ENCODE measurements around the gene AACS.

DNA sequence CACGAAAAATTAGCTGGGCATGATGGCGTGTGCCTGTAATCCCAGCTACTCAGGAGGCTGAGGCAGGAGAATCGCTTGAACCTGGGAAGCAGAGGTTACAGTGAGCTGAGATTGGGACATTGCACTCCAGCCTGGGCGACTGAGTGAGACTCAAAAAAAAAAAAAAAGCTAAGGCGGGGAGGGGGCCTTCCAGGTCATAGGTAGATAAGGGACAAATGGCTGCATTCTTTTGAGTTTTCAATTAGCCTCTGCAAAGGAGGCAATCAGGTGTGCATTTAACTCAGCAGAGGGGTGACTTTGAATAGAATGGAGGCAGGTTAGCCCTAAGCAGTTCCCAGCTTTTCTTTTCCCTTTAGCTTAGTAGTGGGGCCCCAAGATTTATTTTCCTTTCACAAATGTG lies 743 bp upstream of the AACS start:
- no peak for TF ChIP-seq POLR2A (IDR thresholded peaks at IDR 0.05)
- TF ChIP-seq, protein P1, sequence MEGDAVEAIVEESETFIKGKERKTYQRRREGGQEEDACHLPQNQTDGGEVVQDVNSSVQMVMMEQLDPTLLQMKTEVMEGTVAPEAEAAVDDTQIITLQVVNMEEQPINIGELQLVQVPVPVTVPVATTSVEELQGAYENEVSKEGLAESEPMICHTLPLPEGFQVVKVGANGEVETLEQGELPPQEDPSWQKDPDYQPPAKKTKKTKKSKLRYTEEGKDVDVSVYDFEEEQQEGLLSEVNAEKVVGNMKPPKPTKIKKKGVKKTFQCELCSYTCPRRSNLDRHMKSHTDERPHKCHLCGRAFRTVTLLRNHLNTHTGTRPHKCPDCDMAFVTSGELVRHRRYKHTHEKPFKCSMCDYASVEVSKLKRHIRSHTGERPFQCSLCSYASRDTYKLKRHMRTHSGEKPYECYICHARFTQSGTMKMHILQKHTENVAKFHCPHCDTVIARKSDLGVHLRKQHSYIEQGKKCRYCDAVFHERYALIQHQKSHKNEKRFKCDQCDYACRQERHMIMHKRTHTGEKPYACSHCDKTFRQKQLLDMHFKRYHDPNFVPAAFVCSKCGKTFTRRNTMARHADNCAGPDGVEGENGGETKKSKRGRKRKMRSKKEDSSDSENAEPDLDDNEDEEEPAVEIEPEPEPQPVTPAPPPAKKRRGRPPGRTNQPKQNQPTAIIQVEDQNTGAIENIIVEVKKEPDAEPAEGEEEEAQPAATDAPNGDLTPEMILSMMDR (IDR thresholded peaks at IDR 0.05), result no peak

All from thyroid gland (tissue), 4 donors.